ENCODE measurements around the gene TMEM106C.

DNA sequence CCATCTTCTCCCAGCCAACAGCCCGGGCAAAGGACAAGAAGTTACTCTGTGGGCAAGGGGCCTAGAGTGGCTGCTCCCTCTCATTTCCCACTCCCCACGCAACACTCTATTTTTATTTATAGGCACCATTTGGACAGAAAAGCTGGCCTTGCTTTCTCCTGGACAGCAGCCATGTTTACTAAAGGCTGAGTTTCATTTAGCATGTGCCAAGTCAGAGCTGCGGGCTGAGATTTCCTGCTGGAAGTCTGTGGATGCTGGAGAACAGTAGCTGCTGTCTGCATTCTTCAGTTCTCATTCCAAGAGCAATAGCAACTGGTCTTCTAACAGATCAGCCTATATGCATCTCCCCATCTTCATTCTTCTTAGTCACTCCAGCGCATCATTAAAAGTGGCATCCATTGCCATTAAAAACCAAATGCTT, 32.6 kb downstream of the TMEM106C start:
- TF ChIP-seq POLR2AphosphoS5 (IDR thresholded peaks at IDR 0.05; ENCODE audit: control insufficient read depth, insufficient read depth, low read depth, low read length): no peak
- TF ChIP-seq, protein P1, sequence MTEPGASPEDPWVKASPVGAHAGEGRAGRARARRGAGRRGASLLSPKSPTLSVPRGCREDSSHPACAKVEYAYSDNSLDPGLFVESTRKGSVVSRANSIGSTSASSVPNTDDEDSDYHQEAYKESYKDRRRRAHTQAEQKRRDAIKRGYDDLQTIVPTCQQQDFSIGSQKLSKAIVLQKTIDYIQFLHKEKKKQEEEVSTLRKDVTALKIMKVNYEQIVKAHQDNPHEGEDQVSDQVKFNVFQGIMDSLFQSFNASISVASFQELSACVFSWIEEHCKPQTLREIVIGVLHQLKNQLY (CRISPR knock-in tag; conservative IDR thresholded peaks at IDR 0.05): no peak
- TF ChIP-seq SRF (CRISPR knock-in tag; IDR thresholded peaks at IDR 0.05): no peak
- TF ChIP-seq, protein P2, sequence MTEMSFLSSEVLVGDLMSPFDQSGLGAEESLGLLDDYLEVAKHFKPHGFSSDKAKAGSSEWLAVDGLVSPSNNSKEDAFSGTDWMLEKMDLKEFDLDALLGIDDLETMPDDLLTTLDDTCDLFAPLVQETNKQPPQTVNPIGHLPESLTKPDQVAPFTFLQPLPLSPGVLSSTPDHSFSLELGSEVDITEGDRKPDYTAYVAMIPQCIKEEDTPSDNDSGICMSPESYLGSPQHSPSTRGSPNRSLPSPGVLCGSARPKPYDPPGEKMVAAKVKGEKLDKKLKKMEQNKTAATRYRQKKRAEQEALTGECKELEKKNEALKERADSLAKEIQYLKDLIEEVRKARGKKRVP (CRISPR knock-in tag; IDR thresholded peaks at IDR 0.05): no peak
- no peak for TF ChIP-seq PURB (CRISPR knock-in tag; IDR thresholded peaks at IDR 0.05; ENCODE audit: low read depth)
- TF ChIP-seq CBFA2T2 (conservative IDR thresholded peaks at IDR 0.05): no peak
